ENCODE results near the gene CEP70. TPM values are rescaled to one million over a fixed set of nuclear protein-coding genes. Genes with fewer than 3 reads are reported as not detected.
A peak's percentile ranks its signal among the peaks of the same experiment; 100 is the strongest.

CEP70 gene
- total RNA-seq, 4 donors from 2014 or later, result 68.3 to 100 (median 71.9) TPM

GRCh38 chr3:138463724-138464490 lies 130.2 kb downstream of the CEP70 start:
- H3K4me3 ChIP-seq (replicated peaks in 1 of 3), result no peak overlapping the region
- H3K4me1 ChIP-seq, result peaks cover 4 to 8% of the 10 kb centered on the region in 2 donors
- H3K27ac ChIP-seq, result no peak overlapping the region
- TF ChIP-seq, protein P1, sequence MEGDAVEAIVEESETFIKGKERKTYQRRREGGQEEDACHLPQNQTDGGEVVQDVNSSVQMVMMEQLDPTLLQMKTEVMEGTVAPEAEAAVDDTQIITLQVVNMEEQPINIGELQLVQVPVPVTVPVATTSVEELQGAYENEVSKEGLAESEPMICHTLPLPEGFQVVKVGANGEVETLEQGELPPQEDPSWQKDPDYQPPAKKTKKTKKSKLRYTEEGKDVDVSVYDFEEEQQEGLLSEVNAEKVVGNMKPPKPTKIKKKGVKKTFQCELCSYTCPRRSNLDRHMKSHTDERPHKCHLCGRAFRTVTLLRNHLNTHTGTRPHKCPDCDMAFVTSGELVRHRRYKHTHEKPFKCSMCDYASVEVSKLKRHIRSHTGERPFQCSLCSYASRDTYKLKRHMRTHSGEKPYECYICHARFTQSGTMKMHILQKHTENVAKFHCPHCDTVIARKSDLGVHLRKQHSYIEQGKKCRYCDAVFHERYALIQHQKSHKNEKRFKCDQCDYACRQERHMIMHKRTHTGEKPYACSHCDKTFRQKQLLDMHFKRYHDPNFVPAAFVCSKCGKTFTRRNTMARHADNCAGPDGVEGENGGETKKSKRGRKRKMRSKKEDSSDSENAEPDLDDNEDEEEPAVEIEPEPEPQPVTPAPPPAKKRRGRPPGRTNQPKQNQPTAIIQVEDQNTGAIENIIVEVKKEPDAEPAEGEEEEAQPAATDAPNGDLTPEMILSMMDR (IDR thresholded peaks at IDR 0.05), result no peak
- TF ChIP-seq POLR2A (IDR thresholded peaks at IDR 0.05), result no peak
- no peaks in the 10 kb centered on the region for H3K9me3 ChIP-seq
- DNase-seq, result no peak
- 88 to 90% methylated on average over 4 to 6 of the region's 6 CpGs for WGBS, 2 donors
- intact Hi-C loops (cut with DNase I), result no loop called here
- no peaks in the 10 kb centered on the region for H3K36me3 ChIP-seq
- no peaks in the 10 kb centered on the region for H3K27me3 ChIP-seq

DNA sequence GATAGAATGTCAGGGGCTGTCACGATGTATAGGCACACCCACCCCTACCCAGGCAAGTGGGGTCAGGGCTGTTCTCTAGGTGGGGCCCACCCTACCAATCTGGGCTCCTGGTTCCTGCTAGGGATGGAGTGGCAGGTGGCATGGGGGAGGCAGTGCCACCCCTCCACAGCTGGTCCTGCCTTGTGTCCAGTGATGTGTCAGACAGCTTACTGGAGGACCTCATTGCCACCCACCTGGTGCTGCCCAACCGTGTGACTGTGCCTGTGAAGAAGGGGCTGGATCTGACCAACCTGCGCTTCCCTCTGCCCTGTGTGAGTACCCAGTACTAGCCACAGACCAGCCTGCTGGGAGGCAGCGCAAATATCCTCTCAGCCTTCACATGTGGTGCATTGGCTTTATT lies 132.2 kb downstream of the CEP70 start:
- DNase-seq, result no peak
- 80 to 86% methylated on average over 4 of the region's 4 CpGs for WGBS, 2 donors
- Histone ChIP-seq H3K4me3 (replicated peaks in 1 of 3) (no peak overlapping the region), H3K4me1 (peaks cover 0 to 3% of the 10 kb centered on the region in 2 donors), H3K36me3 (no peaks in the 10 kb centered on the region), H3K27ac (no peak overlapping the region), H3K27me3 (no peaks in the 10 kb centered on the region), H3K9me3 (no peaks in the 10 kb centered on the region)
- TF ChIP-seq POLR2A (IDR thresholded peaks at IDR 0.05), result no peak
- TF ChIP-seq, protein P1 (IDR thresholded peaks at IDR 0.05), result no peak
- intact Hi-C loops (cut with DNase I), result no loop called here

GRCh38 chr3:138461246-138461645 lies 132.8 kb downstream of the CEP70 start:
- TF ChIP-seq POLR2A (IDR thresholded peaks at IDR 0.05), result no peak
- TF ChIP-seq, protein P1 (IDR thresholded peaks at IDR 0.05), result no peak
- Histone ChIP-seq H3K9me3 (no peaks in the 10 kb centered on the region), H3K4me1 (peaks cover 0 to 9% of the 10 kb centered on the region in 2 donors), H3K4me3 (replicated peaks in 1 of 3) (no peak overlapping the region), H3K27me3 (no peaks in the 10 kb centered on the region), H3K36me3 (no peaks in the 10 kb centered on the region), H3K27ac (no peak overlapping the region)
- WGBS, 2 donors, result 68 to 77% methylated on average over 5 of the region's 5 CpGs
- intact Hi-C loops (cut with DNase I), result no loop called here
- DNase-seq, result peak in 1 of 2 donors; percentile 23

DNA sequence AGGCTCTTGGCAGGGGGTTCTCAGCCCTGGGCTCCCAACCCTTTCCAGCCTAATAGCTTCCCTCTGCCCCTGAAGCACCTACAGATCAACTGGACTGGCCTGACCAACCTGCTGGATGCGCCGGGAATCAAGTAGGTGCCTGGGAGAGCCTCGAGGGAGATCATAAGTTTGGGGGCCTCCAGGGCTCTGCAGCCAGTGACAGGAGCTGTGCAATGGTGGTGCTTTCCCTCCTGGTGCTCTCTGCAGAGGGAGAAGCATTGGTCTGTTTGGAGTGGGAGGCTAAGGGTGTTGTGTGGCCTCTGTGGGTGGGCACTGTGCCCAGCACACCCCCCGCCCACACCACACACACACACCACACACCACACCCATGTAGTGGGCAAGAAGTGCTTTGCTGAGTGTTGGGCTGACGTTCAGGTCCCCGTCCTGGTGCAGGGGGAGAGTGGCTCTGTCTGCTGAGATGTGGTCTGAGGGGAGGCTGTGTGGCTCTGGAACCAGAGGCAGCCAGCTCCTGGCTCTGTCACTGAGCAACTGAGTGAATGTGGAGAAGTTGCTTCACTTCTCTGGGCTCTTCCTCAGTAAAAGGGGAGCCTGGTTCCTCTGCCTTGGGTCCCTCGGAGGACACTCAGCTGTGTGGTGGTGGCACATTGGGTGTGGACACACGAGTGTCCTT lies 133.4 kb downstream of the CEP70 start:
- Histone ChIP-seq H3K4me3 (replicated peaks in 1 of 3) (no peak overlapping the region), H3K27me3 (no peaks in the 10 kb centered on the region), H3K27ac (no peak overlapping the region), H3K36me3 (no peaks in the 10 kb centered on the region), H3K4me1 (peaks cover 0 to 14% of the 10 kb centered on the region in 2 donors), H3K9me3 (no peaks in the 10 kb centered on the region)
- peak in 1 of 2 donors; percentile 45 for DNase-seq
- 40 to 63% methylated on average over 8 of the region's 8 CpGs for WGBS, 2 donors
- no peak for TF ChIP-seq POLR2A (IDR thresholded peaks at IDR 0.05)
- TF ChIP-seq, protein P1 (IDR thresholded peaks at IDR 0.05), result no peak
- intact Hi-C loops (cut with DNase I), result no loop called here

All from thyroid gland (tissue), 4 donors.